Suppressor macrophage (primary cell): ENCODE measurements around the gene COL15A1.

Experiments
- DNase-seq, 4 experiments: peaks; one replicate each; pipeline ENCODE4 v3.0.0-alpha.2; 2020 to 2022

COL15A1 gene

GRCh38 chr9:99016681-99017387 is 73.1 kb downstream of the COL15A1 start:
- DNase-seq = no peak

- DNase-seq = no peak
Measured at GRCh38 chr9:99018653-99019052, 74.9 kb downstream of the COL15A1 start.

GRCh38 chr9:99019510-99020331 is 76.0 kb downstream of the COL15A1 start:
- DNase-seq = peak; percentile 30 to 75 (median 51)

- DNase-seq = no peak
Measured at GRCh38 chr9:99020786-99021436, 77.2 kb downstream of the COL15A1 start.

GRCh38 chr9:99021512-99021911 is 77.8 kb downstream of the COL15A1 start:
- DNase-seq = no peak

GRCh38 chr9:99023231-99023630 is 79.5 kb downstream of the COL15A1 start:
- DNase-seq = no peak

- DNase-seq = no peak
Measured at GRCh38 chr9:99023831-99024230, 80.1 kb downstream of the COL15A1 start.

GRCh38 chr9:99024959-99025358 is 81.3 kb downstream of the COL15A1 start:
- DNase-seq = no peak

- no peak for DNase-seq
Measured at GRCh38 chr9:99025616-99026270, 82.0 kb downstream of the COL15A1 start.

- DNase-seq = no peak
Measured at GRCh38 chr9:99026271-99026955, 82.7 kb downstream of the COL15A1 start.

GRCh38 chr9:99026956-99027298 is 83.2 kb downstream of the COL15A1 start:
- no peak for DNase-seq

- DNase-seq = no peak
Measured at GRCh38 chr9:99027443-99027842, 83.7 kb downstream of the COL15A1 start.

GRCh38 chr9:99029083-99029645 is 85.5 kb downstream of the COL15A1 start:
- DNase-seq = peak; percentile 20 to 78 (median 45)

GRCh38 chr9:99030092-99030511 is 86.4 kb downstream of the COL15A1 start:
- no peak for DNase-seq

GRCh38 chr9:99030610-99031109 is 87.0 kb downstream of the COL15A1 start:
- no peak for DNase-seq

- no peak for DNase-seq
Measured at GRCh38 chr9:99031319-99031718, 87.6 kb downstream of the COL15A1 start.

- DNase-seq = no peak
Measured at GRCh38 chr9:99031994-99032393, 88.3 kb downstream of the COL15A1 start.

GRCh38 chr9:99034149-99034548 is 90.4 kb downstream of the COL15A1 start:
- DNase-seq = no peak

GRCh38 chr9:99035313-99035712 is 91.6 kb downstream of the COL15A1 start:
- peak in 1 of 4 experiments; percentile 22 for DNase-seq

GRCh38 chr9:99037769-99038483 is 94.2 kb downstream of the COL15A1 start:
- no peak for DNase-seq

GRCh38 chr9:99038484-99038820 is 94.7 kb downstream of the COL15A1 start:
- DNase-seq = no peak
